ENCODE measurements around the gene PI4KB. TPM values are rescaled to one million over a fixed set of nuclear protein-coding genes. Genes with fewer than 3 reads are reported as not detected.

PI4KB gene
- total and polyA plus RNA-seq, 9 of the 15 experiments (the other 6 are each of a cell fraction or from before 2014, with no cell fraction given), result 3.1 to 65.4 (median 45.1) TPM

DNA sequence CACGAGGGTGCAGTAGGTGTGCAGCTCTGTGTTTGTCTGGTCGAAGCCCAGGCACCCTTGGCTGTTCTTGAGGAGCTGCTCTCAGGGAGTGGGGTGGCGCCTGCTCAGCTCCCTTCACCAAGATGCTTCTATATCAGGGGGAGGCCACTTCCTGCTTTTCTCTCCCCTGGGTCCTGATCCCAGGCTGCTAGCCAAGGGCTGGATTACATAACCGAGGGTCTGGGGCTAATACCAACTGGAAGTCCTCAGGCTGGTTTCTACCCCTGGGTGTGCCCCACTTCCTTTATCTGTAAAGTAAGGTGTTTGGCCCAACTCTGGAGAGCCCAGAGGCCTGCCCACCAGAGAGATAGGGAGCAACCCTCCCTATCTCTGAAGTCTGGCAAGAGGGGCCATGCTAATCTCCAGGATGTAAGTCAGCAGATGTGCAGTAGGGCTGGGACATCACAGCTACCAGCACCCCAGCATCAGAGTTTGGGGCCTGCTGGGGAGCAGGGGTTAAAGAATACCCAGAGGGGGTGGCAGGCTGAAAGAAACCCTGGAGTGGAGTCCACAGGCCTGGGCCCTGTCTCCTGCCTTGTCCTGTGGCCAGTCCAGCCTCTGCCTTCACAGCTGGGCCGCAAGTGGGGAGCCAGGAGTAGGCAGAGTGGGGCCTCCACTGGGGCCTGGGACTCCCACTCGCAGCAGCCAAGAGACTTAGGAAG is 43.1 kb upstream of the PI4KB start (continued):
- 0 out of 2 replicates have a peak, but pooled peaks have one; percentile 15 for TF ChIP-seq HNRNPL (IDR thresholded peaks at IDR 0.05; ENCODE audit: low read depth, low read length)
- TF ChIP-seq ZNF766 (CRISPR knock-in tag; conservative IDR thresholded peaks at IDR 0.05), result no peak; the same call in 1 of the 2 replicates
- no peak for TF ChIP-seq SMAD2 (IDR thresholded peaks at IDR 0.05; ENCODE audit: low read depth, low read length)
- TF ChIP-seq POLR2B (IDR thresholded peaks at IDR 0.05; ENCODE audit: low read depth, partially characterized antibody), result no peak
- TF ChIP-seq ZNF655 (CRISPR knock-in tag; IDR thresholded peaks at IDR 0.05), result no peak
- TF ChIP-seq TARDBP (IDR thresholded peaks at IDR 0.05), result no peak
- no peak for TF ChIP-seq L3MBTL2 (IDR thresholded peaks at IDR 0.05)
- no peak for TF ChIP-seq USF1 (CRISPR knock-in tag; IDR thresholded peaks at IDR 0.05)
- TF ChIP-seq ZNF184 (CRISPR knock-in tag; IDR thresholded peaks at IDR 0.05), result no peak
- TF ChIP-seq TFAM (CRISPR knock-in tag; conservative IDR thresholded peaks at IDR 0.05), result no peak
- TF ChIP-seq CHCHD3 (CRISPR knock-in tag; IDR thresholded peaks at IDR 0.05), result no peak
- TF ChIP-seq CAMTA2 (CRISPR knock-in tag; conservative IDR thresholded peaks at IDR 0.05), result no peak
- no peak for TF ChIP-seq IFI16 (CRISPR knock-in tag; IDR thresholded peaks at IDR 0.05)
- TF ChIP-seq, protein P1, sequence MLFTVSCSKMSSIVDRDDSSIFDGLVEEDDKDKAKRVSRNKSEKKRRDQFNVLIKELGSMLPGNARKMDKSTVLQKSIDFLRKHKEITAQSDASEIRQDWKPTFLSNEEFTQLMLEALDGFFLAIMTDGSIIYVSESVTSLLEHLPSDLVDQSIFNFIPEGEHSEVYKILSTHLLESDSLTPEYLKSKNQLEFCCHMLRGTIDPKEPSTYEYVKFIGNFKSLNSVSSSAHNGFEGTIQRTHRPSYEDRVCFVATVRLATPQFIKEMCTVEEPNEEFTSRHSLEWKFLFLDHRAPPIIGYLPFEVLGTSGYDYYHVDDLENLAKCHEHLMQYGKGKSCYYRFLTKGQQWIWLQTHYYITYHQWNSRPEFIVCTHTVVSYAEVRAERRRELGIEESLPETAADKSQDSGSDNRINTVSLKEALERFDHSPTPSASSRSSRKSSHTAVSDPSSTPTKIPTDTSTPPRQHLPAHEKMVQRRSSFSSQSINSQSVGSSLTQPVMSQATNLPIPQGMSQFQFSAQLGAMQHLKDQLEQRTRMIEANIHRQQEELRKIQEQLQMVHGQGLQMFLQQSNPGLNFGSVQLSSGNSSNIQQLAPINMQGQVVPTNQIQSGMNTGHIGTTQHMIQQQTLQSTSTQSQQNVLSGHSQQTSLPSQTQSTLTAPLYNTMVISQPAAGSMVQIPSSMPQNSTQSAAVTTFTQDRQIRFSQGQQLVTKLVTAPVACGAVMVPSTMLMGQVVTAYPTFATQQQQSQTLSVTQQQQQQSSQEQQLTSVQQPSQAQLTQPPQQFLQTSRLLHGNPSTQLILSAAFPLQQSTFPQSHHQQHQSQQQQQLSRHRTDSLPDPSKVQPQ (CRISPR knock-in tag; IDR thresholded peaks at IDR 0.05; ENCODE audit: borderline replicate concordance), result no peak
- TF ChIP-seq THAP12 (CRISPR knock-in tag; IDR thresholded peaks at IDR 0.05), result no peak
- TF ChIP-seq ZNF212 (CRISPR knock-in tag; IDR thresholded peaks at IDR 0.05), result no peak
- TF ChIP-seq RFX1 (IDR thresholded peaks at IDR 0.05), result no peak
- TF ChIP-seq E2F3 (CRISPR knock-in tag; IDR thresholded peaks at IDR 0.05), result no peak
- TF ChIP-seq RUNX1 (IDR thresholded peaks at IDR 0.05; ENCODE audit: low read depth), result no peak
- TF ChIP-seq, protein P2, sequence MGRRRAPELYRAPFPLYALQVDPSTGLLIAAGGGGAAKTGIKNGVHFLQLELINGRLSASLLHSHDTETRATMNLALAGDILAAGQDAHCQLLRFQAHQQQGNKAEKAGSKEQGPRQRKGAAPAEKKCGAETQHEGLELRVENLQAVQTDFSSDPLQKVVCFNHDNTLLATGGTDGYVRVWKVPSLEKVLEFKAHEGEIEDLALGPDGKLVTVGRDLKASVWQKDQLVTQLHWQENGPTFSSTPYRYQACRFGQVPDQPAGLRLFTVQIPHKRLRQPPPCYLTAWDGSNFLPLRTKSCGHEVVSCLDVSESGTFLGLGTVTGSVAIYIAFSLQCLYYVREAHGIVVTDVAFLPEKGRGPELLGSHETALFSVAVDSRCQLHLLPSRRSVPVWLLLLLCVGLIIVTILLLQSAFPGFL (CRISPR knock-in tag; IDR thresholded peaks at IDR 0.05), result no peak
- no peak for TF ChIP-seq ZNF77 (CRISPR knock-in tag; IDR thresholded peaks at IDR 0.05)
- no peak for TF ChIP-seq RBM14 (IDR thresholded peaks at IDR 0.05; ENCODE audit: borderline replicate concordance, insufficient read depth, low read depth, low read length)
